ENCODE data around the gene MADCAM1. TPM values are rescaled to one million over a fixed set of nuclear protein-coding genes. Genes with fewer than 3 reads are reported as not detected.
A peak's percentile ranks its signal among the peaks of the same experiment; 100 is the strongest.

MADCAM1 gene
- total and polyA plus RNA-seq, 8 donors, result 0.52 to 11.7 (median 6.7) TPM; not detected in 1

DNA sequence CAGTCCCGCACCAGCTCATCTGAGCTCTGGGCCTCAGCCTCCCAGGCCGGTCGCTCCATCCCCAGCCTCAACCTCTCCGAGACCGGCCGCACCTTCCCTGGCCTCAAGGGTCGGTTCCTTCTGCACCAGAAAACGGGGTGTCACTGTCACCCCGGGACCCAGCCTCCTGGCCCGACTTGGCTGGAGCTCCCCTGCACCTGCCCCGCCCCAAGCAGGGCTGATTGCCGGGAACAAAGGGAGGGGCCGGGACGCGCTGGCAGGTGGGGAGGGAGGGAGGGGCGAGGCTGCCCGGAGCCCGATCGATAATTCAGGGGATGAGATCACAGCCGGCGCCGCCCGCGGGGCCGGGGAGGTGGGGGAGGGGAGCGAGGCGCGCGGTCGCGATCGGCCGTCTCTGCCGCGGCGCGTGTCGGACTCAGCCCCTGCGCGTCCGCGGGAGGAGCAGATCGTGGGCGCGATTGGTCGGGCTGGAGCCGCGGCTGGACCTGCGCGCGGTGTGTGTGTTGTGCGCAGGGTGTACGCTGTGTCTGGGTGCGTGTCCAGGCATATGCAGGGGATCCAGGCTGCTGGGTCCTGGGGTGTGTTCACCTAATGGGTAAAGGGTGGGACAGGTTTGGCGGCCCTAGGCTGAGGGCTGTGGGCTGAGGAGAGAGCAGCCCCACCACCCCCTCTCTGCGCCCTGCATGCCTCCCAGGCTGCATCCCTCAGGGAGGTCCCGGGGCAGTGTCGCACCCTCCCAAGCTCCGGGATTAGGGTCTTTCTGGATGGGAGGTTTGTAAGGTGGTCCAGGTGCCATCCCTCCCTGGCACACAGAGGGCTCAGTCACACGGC, 34.4 kb upstream of the MADCAM1 start:
- no peaks in the 10 kb centered on the region for H3K36me3 ChIP-seq
- intact Hi-C loops (cut with DNase I), result no loop called here
- peaks cover 0 to 40% of the 10 kb centered on the region in 2 donors for H3K27me3 ChIP-seq
- peak; percentile 67 for ATAC-seq
- no peaks in the 10 kb centered on the region for H3K9me3 ChIP-seq
- DNase-seq, result peak in 1 of 4 donors; percentile 82
- peaks cover 0 to 22% of the 10 kb centered on the region in 2 donors for H3K4me1 ChIP-seq
- H3K4me3 ChIP-seq, result peak overlapping the region; percentile 27 to 35
- H3K27ac ChIP-seq, result peak overlapping the region in 1 of 2 donors; percentile 3
- TF ChIP-seq, protein P1, sequence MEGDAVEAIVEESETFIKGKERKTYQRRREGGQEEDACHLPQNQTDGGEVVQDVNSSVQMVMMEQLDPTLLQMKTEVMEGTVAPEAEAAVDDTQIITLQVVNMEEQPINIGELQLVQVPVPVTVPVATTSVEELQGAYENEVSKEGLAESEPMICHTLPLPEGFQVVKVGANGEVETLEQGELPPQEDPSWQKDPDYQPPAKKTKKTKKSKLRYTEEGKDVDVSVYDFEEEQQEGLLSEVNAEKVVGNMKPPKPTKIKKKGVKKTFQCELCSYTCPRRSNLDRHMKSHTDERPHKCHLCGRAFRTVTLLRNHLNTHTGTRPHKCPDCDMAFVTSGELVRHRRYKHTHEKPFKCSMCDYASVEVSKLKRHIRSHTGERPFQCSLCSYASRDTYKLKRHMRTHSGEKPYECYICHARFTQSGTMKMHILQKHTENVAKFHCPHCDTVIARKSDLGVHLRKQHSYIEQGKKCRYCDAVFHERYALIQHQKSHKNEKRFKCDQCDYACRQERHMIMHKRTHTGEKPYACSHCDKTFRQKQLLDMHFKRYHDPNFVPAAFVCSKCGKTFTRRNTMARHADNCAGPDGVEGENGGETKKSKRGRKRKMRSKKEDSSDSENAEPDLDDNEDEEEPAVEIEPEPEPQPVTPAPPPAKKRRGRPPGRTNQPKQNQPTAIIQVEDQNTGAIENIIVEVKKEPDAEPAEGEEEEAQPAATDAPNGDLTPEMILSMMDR (IDR thresholded peaks at IDR 0.05), result no peak

DNA sequence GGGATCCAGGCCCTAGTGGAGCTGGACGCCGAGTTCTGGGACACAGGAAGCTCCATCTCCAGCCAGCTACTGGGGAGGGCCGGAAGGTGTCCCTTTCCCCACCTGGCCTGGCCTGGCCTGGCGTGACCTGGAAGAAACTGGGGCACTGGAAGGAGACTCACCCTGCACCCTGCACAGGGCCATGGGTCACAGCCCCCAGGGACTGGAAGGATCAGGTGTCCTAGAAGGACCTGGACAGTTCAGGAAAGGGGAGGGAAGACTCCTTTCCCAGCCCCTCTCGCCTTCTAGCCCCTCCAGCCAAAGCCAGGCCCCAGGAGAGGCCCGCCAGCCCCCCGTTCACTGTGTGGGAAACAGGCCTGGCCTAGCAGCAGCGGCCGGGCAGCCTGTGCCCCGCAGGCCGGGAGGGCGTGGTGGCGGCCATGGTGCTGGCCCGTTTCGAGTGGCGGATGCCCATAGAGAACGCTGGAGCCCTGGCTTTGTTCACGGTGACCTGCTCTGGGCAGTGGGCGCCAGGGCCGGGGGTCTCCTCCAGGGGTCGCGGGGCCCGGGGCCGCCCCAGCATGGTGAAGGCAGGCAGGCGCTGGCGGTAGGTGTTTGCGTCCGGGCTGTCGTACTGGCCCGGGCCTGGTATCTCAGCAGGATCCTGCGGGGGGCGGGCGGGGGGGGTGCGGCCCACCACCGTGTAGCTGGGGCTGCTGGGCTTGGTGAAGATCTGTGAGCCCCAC, 32.6 kb upstream of the MADCAM1 start:
- peaks cover 0 to 40% of the 10 kb centered on the region in 2 donors for H3K27me3 ChIP-seq
- ATAC-seq, result no peak
- intact Hi-C loops (cut with DNase I), result no loop called here

DNA sequence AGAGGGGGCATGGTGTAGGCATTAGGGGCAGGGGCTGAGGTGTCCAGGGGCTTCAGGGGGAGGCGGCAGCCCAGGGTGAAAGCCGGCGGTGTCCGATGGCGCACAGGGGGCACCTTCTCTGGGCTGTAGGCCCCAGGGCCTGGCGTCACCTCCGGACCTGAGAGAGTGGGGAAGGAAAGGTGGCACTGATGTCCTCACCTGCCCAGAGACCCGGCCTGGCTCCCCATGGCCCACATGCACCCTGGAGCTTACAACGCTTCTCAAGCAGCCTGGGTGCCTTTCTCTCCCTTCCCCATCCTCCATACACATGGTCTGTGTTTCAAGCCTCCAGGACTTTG, 32.1 kb upstream of the MADCAM1 start:
- H3K36me3 ChIP-seq, result no peaks in the 10 kb centered on the region
- ATAC-seq (no peak), DNase-seq (no peak)
- H3K27ac ChIP-seq, result no peak overlapping the region
- no peak overlapping the region for H3K4me3 ChIP-seq
- H3K9me3 ChIP-seq, result no peaks in the 10 kb centered on the region
- TF ChIP-seq, protein P1 (IDR thresholded peaks at IDR 0.05), result no peak
- H3K4me1 ChIP-seq, result peaks cover 0 to 22% of the 10 kb centered on the region in 2 donors
- peaks cover 0 to 40% of the 10 kb centered on the region in 2 donors for H3K27me3 ChIP-seq
- intact Hi-C loops (cut with DNase I), result no loop called here

More for the DNA sequence above, 32.6 kb upstream of the MADCAM1 start:
- TF ChIP-seq, protein P1 (IDR thresholded peaks at IDR 0.05), result no peak
- H3K36me3 ChIP-seq, result no peaks in the 10 kb centered on the region
- peak in 1 of 4 donors; percentile 64 for DNase-seq
- no peak overlapping the region for H3K27ac ChIP-seq
- H3K9me3 ChIP-seq, result no peaks in the 10 kb centered on the region
- H3K4me1 ChIP-seq, result peaks cover 0 to 22% of the 10 kb centered on the region in 2 donors
- H3K4me3 ChIP-seq, result no peak overlapping the region

DNA sequence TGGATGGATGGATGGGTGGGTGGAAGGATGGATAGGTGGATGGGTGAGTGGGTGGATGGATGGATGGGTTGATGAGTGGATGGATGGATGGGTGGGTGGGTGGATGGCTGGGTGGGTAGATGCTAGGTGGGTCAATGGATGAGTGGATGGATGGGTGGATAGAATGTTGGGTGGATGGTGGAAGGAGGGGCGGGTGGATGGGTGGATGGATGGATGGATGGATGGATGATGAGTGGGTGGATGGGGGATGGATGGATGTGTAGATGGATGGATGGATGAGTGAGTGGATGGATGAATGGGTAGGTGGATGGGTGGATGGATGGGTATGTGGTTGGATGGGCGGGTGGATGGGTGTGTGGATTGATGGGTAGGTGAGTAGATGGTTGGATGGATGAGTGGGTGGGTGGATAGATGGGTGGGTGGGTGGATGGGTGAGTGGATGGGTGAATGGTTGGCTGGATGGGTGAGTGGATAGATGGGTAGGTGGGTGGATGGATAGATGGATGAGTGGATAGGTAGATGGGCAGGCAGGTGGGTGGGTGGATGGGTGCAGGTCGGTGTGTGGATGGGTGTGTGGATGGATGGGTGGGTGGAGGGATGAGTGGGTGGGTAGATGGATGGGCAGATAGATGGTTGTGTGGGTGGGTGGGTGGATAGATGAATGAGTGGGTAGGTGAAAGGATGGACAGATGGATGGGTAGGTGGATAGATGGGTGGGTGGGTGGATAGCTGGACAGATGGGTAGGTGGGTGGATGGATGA, 31.1 kb upstream of the MADCAM1 start:
- Histone ChIP-seq H3K27ac (no peak overlapping the region), H3K4me1 (peaks cover 0 to 14% of the 10 kb centered on the region in 2 donors), H3K4me3 (no peak overlapping the region), H3K36me3 (no peaks in the 10 kb centered on the region), H3K9me3 (no peaks in the 10 kb centered on the region), H3K27me3 (peaks cover 0 to 31% of the 10 kb centered on the region in 2 donors)
- ATAC-seq (no peak), DNase-seq (no peak)
- intact Hi-C loops (cut with DNase I), result no loop called here
- TF ChIP-seq, protein P1 (IDR thresholded peaks at IDR 0.05), result no peak
